Measurements from ENCODE around the gene ZNF234.

DNA sequence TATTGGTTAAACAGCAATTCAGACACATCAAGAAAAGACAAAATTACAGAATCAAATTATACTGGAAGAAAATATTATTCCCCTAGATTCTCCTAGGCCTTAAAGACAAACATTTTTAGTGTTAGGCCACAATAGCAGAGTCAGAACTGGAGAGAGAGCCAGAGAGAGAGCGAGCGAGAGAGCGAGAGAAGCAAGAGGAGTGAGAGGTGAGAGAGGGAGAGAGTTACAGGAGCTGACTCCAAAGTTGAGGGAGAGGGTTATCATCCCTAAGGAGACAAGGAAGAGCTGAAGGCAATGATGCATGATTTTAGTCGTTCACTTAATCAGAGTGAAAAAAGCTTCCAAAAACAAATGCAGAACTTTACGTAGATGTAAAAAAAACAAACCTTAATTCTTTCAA, 50.8 kb downstream of the ZNF234 start:
- TF ChIP-seq CTCF (IDR thresholded peaks at IDR 0.05 in 8 of 11, conservative IDR thresholded peaks at IDR 0.05 in 3 of 11): no peak
- no peak for TF ChIP-seq POLR2AphosphoS5 (IDR thresholded peaks at IDR 0.05)
